Measurements from ENCODE around the gene APP.
"Not testable (repeated sequence)": the region's sequence is repeated elsewhere in the genome, so short reads cannot be mapped to it uniquely, and the experiment has no call there.

The APP gene

DNA sequence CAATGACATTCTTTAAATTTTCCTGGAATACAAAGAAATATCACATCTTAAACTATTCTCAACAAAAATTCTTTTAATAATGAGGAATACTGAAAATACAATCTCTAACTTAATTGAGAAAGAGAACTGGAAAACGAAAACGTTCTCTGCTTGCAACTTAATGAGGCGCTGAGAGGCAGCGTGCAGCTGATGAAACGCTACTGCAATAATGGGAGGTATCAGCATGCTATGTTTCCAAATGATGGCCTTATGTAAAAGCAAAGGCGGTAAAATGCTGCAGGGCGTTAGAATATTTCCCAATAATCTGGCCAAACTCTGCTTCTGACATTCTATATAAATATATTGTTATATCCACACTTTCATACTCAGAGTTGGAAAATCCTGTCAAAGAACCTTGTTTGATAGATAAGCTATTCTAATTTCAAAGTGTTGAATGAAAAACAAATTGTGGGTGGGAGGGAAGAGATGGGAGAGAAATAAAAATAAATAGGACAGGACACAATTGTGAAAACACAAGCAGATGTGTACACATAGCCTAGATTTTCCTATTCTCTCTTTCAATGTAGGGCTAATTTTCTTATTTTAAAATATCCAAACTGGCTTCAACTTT is 70.9 kb downstream of the APP start:
- DNase-seq, result no peak

DNA sequence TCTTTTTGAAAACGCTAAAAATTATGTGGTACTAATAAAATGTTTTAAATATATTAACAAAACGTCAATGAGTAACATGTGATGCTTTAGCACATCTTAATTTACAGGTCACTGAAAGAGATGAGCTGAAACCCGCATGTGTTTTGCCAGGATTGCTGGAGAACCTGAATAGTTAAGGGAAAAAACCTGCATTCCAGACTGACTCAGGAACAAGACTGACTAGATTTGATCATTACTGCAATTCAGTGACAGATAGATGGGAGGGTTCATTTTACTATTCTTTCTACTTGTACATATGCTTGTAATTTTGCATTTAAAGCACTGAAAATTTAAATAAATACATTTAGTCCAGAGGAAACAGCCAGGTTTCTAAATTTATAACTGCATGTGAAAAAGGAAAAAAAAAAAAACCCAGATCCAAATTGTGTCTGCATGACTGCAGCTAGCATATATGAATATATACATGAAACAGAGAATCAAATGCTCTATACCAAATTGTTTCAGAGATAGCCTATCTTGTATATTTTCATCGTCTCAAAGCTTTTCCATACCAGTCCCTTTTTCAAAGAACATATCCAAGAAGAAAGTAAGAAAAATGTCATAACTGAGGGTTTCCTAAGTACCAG is 71.7 kb downstream of the APP start:
- DNase-seq, result no peak

DNA sequence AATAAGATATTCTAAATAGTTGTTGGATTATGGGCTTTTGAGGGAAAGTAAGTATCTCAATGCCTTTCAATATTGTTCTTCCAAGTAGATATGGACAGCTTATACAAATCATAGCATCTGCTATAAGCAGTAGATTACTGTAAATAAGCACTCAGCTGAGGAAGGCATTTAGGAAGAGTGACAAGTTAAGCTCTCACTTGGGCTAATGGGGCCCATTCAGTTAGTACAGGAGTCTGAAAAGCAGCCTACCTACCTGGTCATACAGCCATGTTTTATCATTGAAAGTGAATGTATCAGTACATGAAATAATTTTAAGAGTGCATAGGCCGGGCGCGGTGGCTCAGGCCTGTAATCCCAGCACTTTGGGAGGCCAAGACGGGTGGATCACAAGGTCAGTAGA is 73.1 kb downstream of the APP start:
- DNase-seq, result no peak

DNA sequence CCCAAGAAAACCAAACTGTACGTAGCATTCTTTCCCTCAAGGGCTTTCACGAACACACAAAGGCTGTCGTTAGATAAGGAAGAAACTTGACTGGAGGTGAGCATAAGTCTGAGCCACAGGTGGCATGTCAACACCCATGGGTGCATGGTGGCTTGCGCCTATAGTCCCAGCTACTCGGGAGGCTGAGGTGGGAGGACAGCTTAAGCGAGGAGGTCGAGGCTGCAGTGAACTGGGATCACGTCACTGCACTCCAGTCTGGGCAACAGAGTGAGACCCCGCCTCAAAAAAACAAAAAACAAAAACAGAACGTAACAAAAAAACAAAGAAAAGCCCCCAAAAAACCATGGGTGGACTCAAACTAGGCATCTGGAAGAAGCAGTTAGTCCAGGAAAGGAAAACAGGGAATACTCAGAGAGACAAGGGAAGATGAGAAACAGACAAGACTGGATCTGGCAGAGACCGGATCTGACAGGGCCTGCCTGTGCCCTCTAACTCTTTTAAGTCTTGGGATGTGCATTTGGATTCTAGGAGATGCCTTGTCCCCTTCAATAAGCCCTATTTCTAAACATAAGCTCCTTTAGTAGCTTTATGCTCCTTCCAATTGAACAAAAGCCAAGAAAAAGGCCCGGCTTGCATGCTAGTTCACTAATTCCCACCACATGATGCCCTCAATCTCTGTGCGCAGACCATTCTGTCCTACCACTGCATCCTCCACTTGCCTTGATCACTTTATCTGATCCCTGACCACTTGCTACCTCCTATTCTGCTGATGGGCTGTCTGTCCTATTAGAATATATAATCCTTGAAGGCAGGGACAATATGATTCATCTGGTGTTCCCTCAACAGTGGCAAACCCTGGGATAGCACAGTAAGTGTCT is 73.8 kb downstream of the APP start:
- no peak for DNase-seq

DNA sequence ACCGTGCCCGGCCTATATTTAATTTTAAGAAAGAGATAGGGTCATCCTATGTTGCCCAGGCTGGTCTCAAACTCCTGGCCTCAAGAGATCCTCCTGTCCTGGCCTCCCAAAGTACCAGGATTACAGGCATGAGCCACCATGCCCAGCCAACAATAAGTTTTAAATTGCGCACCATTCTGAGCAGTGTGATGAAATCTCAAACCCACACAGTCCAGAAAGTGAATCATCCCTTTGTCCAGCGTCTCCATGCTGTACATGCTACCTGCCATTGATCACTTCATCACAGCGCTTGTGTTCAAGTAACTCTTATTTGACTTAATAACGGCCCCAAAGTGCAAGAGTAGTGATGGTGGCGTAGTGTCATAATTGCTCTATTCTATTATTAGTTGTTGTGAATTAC is 75.4 kb downstream of the APP start:
- no peak for DNase-seq

DNA sequence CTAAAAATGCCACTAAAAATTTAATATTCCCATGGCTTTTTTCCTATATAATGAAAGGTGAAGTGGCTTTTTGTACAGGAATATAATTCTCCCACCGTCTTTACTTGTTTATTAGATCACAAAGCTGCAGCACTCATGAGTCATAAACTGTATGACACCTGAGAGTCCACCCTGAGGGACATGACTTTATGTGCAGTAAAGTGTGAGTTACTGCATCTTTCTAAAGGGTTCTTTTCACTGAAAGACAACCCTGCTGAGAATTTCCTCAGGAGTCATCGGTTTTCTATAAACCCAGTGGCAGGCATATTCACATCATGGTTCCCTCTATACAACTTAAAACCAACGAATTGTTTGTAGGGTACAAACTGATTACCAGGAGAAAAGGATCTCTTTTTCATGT is 77.4 kb downstream of the APP start:
- no peak for DNase-seq

DNA sequence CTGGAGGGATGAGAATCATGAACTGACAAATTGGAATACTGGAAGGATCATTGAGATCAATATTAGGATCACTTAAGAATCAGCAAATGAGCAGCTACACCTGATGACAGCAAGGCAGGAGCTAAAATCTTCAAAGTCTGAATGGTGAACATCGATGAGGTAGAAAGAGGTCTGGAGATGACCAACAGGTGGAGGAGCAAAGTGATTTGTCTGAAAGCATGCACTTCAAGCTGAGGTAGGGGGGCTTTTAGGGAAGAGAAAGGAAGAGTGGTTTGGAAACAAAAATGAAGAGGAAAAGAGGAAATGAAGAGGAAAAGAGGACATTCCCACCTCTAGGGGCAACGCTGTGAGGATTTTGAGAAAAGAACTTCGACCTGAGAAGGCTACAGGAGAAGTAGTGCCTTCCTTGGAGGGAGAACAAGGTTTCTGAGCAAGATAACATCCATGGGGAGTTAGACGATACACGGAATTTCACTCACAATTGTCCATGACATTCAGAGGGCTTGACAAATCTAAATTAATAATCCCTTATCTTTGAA is 79.0 kb downstream of the APP start:
- no peak for DNase-seq

DNA sequence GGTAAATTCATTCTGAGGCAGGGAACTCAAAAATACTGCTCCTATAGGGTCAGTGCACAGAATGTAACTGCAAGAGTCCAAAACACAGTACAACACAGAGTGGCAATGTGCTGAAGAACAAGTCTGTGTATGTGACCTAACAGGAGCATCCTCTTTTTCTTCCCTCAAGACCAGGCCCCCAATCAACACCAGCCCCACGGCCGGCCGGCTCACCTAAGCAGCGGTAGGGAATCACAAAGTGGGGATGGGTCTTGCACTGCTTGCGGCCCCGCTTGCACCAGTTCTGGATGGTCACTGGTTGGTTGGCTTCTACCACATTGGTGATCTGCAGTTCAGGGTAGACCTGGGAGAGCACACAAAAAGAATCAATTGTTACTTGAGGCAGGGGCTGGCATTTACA is 80.8 kb downstream of the APP start:
- no peak for DNase-seq

DNA sequence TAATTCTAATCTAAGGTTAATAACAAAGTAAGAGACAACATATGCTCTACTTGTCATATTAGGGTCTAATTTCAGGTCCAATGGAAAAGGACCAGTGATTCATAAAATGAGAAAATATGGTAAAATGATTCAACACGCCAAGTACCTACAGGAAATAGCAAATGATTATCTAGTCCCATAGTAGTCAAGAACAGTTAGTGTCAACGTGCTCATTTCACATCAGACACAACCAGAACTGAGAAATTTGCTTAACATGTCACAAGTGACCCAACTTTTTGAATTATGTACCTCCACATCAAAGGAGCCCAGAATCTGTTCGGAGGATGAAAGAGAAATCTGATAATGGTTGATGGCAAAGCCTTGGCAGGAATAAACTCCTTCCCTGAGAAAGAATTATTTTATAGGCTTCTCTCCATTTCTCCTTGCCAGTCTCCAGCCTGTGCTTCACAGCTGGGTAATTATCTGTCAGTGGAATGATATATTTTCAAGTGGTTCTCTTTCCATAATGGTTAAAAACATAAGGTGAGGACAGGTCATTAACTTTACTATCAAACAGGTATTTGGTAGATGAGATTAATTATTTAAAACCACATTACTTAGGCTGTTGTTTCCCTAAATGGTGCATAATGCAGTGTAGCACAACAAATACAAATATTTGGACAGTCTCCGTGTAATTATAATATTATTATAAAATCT is 83.2 kb downstream of the APP start:
- DNase-seq, result no peak

DNA sequence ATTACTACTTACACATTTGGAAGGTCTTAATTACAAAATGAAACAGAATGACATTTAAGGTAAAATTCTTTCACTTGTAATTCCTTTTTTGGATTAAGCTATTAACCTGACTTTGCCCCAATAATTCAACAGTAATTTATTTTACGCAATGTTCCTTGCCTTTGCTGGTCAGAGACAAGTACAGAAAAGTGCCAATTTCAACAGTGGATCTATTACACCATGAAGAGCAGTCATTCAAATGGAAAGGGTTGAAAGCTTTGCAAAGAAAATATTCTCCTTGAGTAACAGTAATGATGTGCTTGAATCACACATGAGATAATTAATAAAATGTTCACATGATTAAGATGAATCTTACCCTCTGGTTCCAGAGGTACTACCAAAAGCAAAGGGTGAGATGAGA is 84.7 kb downstream of the APP start:
- no peak for DNase-seq

DNA sequence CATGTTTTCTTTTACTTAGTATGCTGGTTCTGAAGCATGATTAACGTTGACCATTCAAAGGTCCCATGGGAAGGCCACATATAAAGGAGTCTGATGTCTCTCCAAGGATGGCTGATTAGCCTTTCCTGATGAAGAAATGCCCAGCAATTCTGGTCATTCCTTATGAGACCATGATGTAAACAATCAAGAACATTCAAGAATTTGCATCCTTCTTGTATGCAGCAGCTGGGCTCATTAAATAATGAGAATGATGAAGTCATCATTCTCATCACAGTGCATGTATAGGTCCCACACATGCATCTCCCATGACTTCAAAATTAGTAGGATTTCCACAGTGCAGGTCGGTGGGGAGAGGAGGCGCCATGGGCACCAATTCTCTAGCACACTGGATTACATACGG is 85.4 kb downstream of the APP start:
- no peak for DNase-seq

DNA sequence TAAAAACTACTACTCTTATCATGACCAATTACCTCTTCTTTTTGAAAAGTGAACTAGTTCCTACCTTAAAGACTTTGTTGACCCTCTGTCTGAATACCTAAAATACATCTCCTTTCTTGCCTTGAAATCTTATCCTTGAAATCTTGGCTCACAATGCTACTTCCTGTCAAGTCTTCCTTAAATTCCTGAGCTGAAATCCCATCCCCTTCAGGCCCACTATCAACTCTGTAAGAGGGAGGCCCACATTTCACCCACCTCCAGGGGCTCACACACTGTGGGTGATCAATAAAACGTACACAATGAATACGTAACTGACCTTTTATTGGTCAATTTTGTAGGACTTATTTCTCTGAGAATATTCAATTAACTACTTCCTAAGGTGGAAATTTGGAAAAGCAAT is 88.0 kb downstream of the APP start:
- DNase-seq, result no peak

DNA sequence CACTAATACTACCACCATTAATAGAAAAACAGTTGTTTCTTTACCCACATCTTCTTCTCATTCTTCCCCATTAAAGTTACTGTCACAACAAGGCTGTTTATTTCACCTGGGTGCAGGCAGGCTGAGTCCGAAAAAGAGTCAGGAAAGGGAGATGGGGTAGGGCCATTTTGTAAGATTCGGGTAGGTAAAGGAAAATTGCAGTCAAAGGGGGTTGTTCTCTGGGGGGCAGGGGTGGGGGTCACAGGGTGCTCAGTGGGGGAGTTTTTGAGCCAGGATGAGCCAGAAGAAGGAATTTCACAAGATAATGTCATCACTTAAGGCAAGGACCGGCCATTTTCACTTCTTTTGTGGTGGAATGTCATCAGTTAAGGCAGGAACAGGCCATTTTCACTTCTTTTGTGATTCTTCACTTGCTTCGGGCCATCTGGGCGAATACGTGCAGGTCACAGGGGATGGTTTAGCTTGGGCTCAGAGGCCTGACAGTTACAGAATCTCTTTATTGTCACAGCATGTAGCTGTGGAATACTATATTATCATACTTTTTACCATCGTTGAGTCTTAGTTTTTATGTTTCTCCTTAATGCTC is 89.3 kb downstream of the APP start:
- DNase-seq, result not testable (repeated sequence)

DNA sequence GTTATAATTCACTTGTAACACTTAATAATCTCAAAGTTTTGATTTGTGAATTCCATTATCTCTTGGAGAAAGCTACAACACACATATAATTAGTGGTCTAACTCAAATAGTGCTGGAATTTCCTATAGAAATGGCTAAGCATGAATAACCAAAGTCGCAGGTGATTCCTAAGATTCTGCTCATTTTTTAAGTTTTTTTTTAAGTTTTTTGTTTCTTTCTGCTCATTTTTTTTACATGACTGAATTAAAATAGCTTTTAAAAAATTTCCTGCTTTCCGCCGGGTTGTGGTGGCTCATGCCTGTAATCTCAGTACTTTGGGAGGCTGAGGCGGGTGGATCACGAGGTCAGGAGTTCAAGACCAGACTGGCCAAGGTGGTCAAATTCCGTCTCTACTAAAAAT is 90.4 kb downstream of the APP start:
- no peak for DNase-seq

DNA sequence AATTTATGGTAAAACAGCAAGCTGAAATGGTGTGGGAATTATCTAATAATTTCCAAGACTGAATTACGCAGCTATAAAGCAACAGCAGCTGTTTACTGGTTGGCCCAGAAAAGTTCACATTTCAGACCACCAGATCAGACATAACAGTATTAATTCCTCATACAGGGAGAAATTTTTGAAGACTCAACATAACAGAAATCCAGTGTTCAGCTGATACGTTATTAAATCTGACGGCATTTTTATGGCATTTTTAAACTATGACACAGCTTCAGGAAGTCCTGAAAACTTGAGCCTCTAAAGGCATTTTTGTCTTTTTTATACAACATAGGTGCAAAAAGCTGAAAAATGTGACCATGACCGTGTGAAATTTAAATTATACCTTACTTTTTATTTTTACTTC is 91.2 kb downstream of the APP start:
- no peak for DNase-seq

DNA sequence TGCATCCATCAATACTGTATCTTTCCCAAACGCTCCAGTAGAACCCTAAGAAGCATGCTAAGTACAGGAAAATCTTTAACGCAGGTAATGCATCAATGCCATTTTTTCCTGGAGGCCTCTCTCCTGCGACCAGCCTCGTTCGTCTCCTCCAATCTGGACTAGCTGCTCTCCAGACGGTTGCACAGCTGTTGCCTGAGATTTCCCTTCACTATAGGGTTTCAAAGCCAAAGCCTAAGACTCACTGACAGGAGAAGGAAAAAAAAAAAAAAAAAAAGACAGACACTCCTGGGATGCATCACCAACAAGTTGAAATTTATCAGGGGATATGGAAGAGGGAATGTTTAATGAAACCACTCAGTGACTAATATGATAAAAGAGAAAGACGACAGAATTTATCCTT is 93.0 kb downstream of the APP start:
- no peak for DNase-seq

DNA sequence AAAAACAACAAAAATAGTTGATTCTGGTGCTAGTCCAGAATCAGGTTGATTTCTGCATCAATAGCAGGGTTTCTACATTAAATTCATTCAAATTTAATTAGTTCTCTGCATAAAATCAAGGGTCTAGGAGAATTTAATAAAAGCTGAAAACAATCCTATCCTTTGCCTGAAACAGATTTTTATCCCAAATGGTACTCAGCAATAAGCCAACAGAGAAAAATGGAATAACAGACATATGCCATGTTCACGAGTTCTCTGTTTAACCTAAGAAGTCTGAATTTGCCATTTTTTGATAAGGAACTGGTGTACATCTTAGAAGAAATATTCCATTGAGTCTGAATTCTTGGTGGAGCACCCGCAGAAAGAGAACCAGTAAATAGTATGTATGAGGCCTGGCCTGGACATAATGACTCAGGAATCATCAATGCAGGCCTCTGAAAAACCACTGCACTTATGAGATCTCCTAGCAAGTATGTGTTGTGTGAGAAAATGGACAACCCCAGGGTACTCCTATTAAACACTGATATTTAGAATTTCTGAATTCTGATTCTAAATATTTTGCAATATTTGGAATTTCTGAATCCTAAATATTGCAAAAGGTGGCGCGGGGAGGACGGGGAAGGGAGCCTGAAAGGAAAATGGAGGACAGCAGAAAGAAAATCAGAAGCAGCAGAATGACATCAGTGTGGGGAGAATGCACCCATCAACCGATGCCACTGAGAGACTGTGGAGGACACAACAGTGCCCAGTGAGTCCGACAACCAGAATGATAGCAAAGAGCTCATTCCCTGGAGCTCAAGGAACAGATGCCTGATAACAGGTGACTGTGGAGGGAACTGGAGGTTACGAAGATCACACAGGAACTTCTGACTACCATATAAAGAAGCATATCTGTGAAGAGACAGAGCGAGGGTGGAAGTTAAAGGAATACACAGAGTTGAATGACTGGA is 97.6 kb downstream of the APP start:
- no peak for DNase-seq

DNA sequence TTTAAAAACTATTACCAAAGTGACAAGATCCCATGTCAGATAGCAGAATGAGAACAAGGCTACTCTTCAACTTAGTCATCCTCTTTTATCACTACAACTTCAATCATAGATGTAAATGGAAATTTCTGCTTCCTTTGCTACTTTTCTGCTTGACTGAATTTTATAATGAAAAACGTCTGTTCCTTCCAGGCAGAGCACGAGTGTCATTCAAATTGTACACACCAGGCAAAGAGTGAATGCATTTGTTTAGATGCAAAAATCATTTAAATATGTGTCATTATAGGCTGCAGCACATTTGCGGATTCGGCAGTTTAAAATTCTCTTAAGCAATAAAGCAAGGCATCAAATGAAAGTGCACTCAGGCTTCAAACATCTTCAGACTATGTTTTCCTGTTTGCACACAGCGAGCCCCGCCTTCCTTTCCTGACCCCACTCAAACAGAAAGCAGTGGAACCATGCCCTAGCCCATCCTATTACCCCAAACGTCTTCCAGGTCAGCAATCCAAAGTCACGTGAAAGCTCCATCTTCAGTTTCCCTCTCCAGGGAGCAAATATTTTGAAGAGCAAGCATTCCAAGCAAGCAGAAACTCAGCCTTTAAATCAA is 99.6 kb downstream of the APP start:
- no peak for DNase-seq

DNA sequence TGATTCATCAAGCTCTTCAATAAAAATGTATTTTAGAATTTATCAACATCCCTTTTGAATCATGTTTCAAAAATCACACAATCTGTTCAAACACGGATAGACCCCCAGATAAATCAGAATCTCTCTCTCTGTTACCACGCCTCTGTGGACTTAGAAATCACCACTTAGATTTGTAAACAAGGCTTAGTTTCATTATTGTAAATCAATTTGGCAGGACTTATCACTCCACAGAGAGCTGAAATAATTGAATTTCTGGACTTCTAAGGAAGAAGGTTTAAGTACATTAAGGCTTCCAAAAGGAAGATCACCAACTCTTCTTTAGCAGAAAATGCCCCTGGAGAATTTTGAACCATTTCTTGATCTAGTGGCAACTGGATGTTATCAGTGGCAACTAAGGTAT is 100.4 kb downstream of the APP start:
- DNase-seq, result no peak

DNA sequence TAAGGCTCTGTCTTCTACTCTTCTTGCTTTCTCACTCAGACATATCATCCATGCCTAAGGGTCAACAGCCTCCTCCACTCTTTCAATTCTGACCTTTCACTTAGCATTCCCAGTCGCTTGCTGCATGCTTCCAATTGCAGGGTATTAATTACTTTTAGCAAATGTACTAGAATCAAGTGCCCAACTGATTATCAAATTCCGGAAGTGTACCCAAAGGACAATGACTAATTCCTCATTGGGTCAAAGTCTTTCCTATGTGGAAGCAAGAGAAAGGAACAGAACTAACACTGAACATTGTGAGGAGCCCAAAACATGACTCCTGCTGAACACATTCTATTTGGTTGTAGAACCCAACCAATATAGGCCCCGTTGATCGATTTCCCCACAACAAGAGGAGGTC is 101.8 kb downstream of the APP start:
- no peak for DNase-seq
